ENCODE measurements around the gene PFDN5.

The PFDN5 gene

DNA sequence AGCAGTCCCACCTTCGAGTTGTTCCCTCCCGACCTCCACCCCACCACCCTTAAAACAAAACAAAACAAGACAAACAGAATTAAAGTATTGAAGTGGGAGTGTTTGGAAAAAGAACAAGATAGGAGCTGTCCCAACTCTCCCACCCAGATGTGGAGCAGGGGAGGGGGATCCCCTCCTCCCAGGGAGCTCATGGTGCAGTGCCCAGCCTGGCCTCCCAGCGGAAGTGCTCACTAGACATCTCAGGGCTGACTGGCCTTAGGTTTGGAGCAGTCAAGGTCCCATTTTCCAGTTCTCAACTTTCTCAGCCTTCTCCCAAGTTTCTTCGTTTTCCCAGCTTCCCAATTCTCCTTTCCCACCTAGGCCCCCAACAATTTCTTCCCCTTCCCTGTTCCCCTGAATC is 37.9 kb downstream of the PFDN5 start:
- TF ChIP-seq, protein P1, sequence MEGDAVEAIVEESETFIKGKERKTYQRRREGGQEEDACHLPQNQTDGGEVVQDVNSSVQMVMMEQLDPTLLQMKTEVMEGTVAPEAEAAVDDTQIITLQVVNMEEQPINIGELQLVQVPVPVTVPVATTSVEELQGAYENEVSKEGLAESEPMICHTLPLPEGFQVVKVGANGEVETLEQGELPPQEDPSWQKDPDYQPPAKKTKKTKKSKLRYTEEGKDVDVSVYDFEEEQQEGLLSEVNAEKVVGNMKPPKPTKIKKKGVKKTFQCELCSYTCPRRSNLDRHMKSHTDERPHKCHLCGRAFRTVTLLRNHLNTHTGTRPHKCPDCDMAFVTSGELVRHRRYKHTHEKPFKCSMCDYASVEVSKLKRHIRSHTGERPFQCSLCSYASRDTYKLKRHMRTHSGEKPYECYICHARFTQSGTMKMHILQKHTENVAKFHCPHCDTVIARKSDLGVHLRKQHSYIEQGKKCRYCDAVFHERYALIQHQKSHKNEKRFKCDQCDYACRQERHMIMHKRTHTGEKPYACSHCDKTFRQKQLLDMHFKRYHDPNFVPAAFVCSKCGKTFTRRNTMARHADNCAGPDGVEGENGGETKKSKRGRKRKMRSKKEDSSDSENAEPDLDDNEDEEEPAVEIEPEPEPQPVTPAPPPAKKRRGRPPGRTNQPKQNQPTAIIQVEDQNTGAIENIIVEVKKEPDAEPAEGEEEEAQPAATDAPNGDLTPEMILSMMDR (IDR thresholded peaks at IDR 0.05): no peak

GRCh38 chr12:53333845-53334244 is 38.5 kb downstream of the PFDN5 start:
- TF ChIP-seq, protein P1 (IDR thresholded peaks at IDR 0.05): no peak

DNA sequence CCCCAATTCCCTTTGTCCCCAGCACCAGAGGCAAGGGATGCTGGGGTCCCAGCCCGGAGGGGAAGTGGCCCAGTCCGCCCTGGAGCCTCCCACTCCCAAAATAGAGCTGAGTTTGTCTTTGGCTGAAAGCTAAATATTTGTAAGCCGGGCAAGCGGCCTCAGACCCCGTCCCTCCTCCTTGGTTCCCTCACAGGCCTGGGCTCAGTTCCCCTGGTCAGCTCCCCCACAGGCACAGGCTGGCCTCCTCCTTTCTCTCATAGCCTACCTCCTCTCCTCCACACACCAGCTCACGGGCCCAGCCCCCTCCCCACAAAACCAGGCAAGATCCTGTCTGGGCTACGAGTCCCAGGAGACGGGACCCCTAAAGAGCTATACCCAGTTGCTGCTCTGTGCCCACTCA is 39.5 kb downstream of the PFDN5 start:
- TF ChIP-seq, protein P1 (IDR thresholded peaks at IDR 0.05): no peak

DNA sequence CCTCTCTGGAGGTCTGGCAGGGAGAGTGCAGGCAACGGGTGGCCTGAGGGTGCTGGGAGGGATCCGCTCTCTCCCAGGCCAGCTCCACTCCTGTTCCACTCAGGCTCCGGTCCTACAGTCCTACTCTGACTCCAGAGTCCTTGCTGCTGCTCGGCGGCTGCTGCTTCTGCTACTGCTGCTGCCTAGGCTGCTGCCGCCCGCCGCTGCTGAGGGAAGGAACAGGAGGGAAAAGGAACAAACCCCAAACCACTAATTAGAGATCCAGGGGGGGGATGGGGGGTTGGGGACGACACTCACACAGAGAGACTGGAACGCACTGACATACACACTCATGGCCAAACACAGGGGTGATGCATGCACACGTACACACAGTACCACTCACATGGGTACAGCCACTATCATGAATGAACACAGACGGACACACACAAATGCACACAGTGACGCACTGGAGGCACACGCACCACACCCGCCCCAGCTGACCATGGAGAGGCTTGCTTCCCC is 40.9 kb downstream of the PFDN5 start, which contains the start of gene SP7:
SP7 (minus strand) TSS at position 174 of the 501 bp plus-strand sequence. CDS start 708 bp downstream, outside the sequence.
- TF ChIP-seq, protein P1 (IDR thresholded peaks at IDR 0.05): no peak

GRCh38 chr12:53338017-53338416 is 42.7 kb downstream of the PFDN5 start:
- TF ChIP-seq, protein P1 (IDR thresholded peaks at IDR 0.05): no peak

- TF ChIP-seq, protein P1 (IDR thresholded peaks at IDR 0.05): no peak
Observed at GRCh38 chr12:53338916-53339315, 43.6 kb downstream of the PFDN5 start.

DNA sequence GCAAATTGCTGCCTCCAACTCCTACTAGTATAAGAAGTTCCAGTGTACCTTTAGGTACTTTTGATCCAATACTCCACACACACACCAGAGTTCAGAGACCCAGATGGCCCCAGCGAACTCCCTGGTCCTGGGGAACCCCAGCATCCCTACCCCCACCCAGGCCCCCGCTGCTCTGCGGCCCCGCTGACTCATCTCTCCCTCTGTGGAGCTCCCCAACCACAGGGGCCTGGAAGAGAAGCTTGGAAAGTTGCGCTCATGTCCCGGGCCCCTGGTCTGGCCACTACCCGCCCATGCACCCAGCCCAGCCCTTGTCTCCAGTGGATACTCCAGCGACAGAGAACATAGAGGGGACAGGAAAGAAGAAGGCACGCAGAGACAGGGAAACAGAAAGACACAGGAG is 45.1 kb downstream of the PFDN5 start:
- TF ChIP-seq, protein P1 (IDR thresholded peaks at IDR 0.05): no peak

GRCh38 chr12:53343449-53343848 is 48.1 kb downstream of the PFDN5 start:
- TF ChIP-seq, protein P1 (IDR thresholded peaks at IDR 0.05): no peak
